ENCODE measurements around the gene KRT6B.

DNA sequence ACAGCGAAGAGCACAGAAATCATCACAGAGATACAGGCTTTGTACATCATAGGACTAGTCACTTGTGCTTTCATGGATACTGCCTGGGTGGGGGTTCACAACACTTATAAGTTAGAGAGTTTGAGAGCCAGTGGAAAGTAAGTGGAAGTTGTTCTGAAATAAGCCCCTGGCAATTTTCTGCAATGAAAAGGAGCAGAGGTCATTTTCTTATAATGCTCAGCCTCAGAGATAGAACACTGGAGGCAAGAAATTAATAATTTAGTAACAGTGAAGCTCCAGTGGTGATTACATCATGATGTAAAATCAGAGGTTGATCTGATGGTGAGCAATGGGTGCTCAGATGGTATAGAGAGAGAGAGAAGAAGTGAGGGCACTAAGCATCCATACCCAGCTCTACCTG, 35.3 kb upstream of the KRT6B start:
- no peak for TF ChIP-seq GTF3C2 (IDR thresholded peaks at IDR 0.05; ENCODE audit: borderline replicate concordance, extremely low read depth, insufficient read length)
- no peak for TF ChIP-seq CTCF (IDR thresholded peaks at IDR 0.05 in 2 of 3, conservative IDR thresholded peaks at IDR 0.05 in 1 of 3; ENCODE audit: insufficient read depth in 2 of 3, low read depth in 1 of 3, low read length in 3 of 3)
- TF ChIP-seq ZBTB26 (CRISPR knock-in tag; IDR thresholded peaks at IDR 0.05): no peak
- TF ChIP-seq, protein P1, sequence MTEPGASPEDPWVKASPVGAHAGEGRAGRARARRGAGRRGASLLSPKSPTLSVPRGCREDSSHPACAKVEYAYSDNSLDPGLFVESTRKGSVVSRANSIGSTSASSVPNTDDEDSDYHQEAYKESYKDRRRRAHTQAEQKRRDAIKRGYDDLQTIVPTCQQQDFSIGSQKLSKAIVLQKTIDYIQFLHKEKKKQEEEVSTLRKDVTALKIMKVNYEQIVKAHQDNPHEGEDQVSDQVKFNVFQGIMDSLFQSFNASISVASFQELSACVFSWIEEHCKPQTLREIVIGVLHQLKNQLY (CRISPR knock-in tag; conservative IDR thresholded peaks at IDR 0.05): no peak
